ENCODE results near the gene PCNX4.
"Not testable (repeated sequence)": the region's sequence is repeated elsewhere in the genome, so short reads cannot be mapped to it uniquely, and the experiment has no call there.

The PCNX4 gene

DNA sequence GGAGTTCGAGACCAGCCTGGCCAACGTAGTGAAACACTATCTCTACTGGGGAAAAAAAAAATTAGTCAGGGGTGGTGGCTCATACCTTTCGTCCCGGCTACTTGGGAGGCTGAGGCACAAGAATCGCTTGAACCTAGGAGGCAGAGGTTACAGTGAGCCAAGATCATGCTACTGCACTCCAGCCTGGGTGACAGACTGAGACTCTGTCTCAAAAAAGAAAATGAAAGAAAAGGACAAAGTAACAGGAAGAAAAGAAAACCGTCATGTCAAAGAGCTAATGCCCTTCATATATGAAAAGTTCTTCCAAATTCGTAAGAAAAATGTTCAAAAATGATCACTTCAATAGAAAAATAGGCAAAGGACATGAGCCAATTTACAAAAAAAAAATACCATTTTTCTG, 8.1 kb downstream of the PCNX4 start:
- not testable (repeated sequence) for H3K36me3 ChIP-seq (ENCODE audit: control insufficient read depth, insufficient read depth, low read length); H3K9me3 ChIP-seq (ENCODE audit: control insufficient read depth, low read length); H3K4me1 ChIP-seq (ENCODE audit: control insufficient read depth, insufficient read depth, low read length, poor library complexity, severe bottlenecking); H3K27me3 ChIP-seq (replicated peaks; ENCODE audit: control insufficient read depth, insufficient read depth, low read length, poor library complexity, severe bottlenecking); H3K27ac ChIP-seq (ENCODE audit: insufficient read depth, low read length, poor library complexity, severe bottlenecking); DNase-seq; H3K4me3 ChIP-seq (ENCODE audit: insufficient read depth, low read depth, low read length, poor library complexity, severe bottlenecking)

DNA sequence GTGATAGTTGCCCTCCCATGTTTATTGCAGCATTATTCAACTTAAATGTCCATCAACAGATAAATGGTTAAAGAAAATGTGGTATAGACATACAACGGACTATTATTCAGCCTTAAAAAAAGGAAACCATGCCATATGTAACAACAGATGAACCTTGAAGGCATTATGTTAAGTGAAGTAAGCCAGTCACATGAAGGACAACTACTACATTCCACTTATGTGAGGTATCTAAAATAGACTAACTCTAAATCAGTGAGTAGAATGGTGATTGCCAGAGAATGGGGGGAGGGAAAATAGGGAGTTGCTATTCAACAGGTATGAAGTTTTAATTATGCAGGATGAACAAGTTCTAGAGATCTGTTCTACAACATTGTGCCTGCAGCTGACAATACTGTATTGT, 10.1 kb downstream of the PCNX4 start:
- Histone ChIP-seq H3K4me3 (ENCODE audit: insufficient read depth, low read depth, low read length, poor library complexity, severe bottlenecking) (no peak overlapping the region), H3K9me3 (ENCODE audit: control insufficient read depth, low read length) (no peaks in the 10 kb centered on the region), H3K4me1 (ENCODE audit: control insufficient read depth, insufficient read depth, low read length, poor library complexity, severe bottlenecking) (no peaks in the 10 kb centered on the region), H3K27me3 (replicated peaks; ENCODE audit: control insufficient read depth, insufficient read depth, low read length, poor library complexity, severe bottlenecking) (no peaks in the 10 kb centered on the region), H3K27ac (ENCODE audit: insufficient read depth, low read length, poor library complexity, severe bottlenecking) (no peak overlapping the region), H3K36me3 (ENCODE audit: control insufficient read depth, insufficient read depth, low read length) (no peaks in the 10 kb centered on the region)
- DNase-seq = no peak

DNA sequence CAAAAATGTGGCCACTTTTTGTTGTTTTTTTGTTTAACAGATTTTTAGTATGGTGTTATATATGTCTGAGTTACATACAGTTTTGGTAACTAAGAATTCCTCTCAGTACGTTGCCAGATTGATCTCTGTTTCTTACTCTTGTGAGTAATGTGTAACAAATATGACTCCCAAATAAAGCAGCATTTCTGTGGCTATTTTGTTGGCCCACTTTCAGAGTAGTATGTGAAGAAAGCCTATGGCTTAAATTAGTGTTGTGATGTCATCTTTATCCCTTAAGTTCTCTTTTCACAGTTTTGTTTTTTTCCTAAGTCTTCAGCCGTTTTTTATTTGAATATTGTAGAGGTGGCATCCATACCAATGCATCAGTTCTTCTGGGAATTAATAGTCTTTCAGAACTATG, 10.7 kb downstream of the PCNX4 start:
- no peak for DNase-seq
- no peak overlapping the region for H3K4me3 ChIP-seq (ENCODE audit: insufficient read depth, low read depth, low read length, poor library complexity, severe bottlenecking)
- H3K9me3 ChIP-seq (ENCODE audit: control insufficient read depth, low read length) = no peaks in the 10 kb centered on the region
- no peaks in the 10 kb centered on the region for H3K4me1 ChIP-seq (ENCODE audit: control insufficient read depth, insufficient read depth, low read length, poor library complexity, severe bottlenecking)
- H3K27me3 ChIP-seq (replicated peaks; ENCODE audit: control insufficient read depth, insufficient read depth, low read length, poor library complexity, severe bottlenecking) = no peaks in the 10 kb centered on the region
- H3K36me3 ChIP-seq (ENCODE audit: control insufficient read depth, insufficient read depth, low read length) = no peaks in the 10 kb centered on the region
- H3K27ac ChIP-seq (ENCODE audit: insufficient read depth, low read length, poor library complexity, severe bottlenecking) = no peak overlapping the region

- peaks cover 5% of the 10 kb centered on the region for H3K36me3 ChIP-seq (ENCODE audit: control insufficient read depth, insufficient read depth, low read length)
- DNase-seq = no peak
- no peaks in the 10 kb centered on the region for H3K9me3 ChIP-seq (ENCODE audit: control insufficient read depth, low read length)
- H3K27ac ChIP-seq (ENCODE audit: insufficient read depth, low read length, poor library complexity, severe bottlenecking) = no peak overlapping the region
- H3K4me1 ChIP-seq (ENCODE audit: control insufficient read depth, insufficient read depth, low read length, poor library complexity, severe bottlenecking) = no peaks in the 10 kb centered on the region
- H3K27me3 ChIP-seq (replicated peaks; ENCODE audit: control insufficient read depth, insufficient read depth, low read length, poor library complexity, severe bottlenecking) = no peaks in the 10 kb centered on the region
- no peak overlapping the region for H3K4me3 ChIP-seq (ENCODE audit: insufficient read depth, low read depth, low read length, poor library complexity, severe bottlenecking)
Measured at GRCh38 chr14:60106339-60106738, 14.6 kb downstream of the PCNX4 start.

- no peak overlapping the region for H3K27ac ChIP-seq (ENCODE audit: insufficient read depth, low read length, poor library complexity, severe bottlenecking)
- no peaks in the 10 kb centered on the region for H3K9me3 ChIP-seq (ENCODE audit: control insufficient read depth, low read length)
Measured at GRCh38 chr14:60107477-60107876, 15.8 kb downstream of the PCNX4 start.

GRCh38 chr14:60111732-60112131, 20.0 kb downstream of the PCNX4 start:
- Histone ChIP-seq H3K27me3 (replicated peaks; ENCODE audit: control insufficient read depth, insufficient read depth, low read length, poor library complexity, severe bottlenecking) (no peaks in the 10 kb centered on the region), H3K36me3 (ENCODE audit: control insufficient read depth, insufficient read depth, low read length) (peaks cover 16% of the 10 kb centered on the region), H3K9me3 (ENCODE audit: control insufficient read depth, low read length) (no peaks in the 10 kb centered on the region), H3K4me3 (ENCODE audit: insufficient read depth, low read depth, low read length, poor library complexity, severe bottlenecking) (no peak overlapping the region), H3K4me1 (ENCODE audit: control insufficient read depth, insufficient read depth, low read length, poor library complexity, severe bottlenecking) (no peaks in the 10 kb centered on the region), H3K27ac (ENCODE audit: insufficient read depth, low read length, poor library complexity, severe bottlenecking) (no peak overlapping the region)
- DNase-seq = no peak

More at GRCh38 chr14:60107477-60107876, 15.8 kb downstream of the PCNX4 start:
- peaks cover 5% of the 10 kb centered on the region for H3K36me3 ChIP-seq (ENCODE audit: control insufficient read depth, insufficient read depth, low read length)
- no peak for DNase-seq
- no peak overlapping the region for H3K4me3 ChIP-seq (ENCODE audit: insufficient read depth, low read depth, low read length, poor library complexity, severe bottlenecking)
- H3K4me1 ChIP-seq (ENCODE audit: control insufficient read depth, insufficient read depth, low read length, poor library complexity, severe bottlenecking) = no peaks in the 10 kb centered on the region
- H3K27me3 ChIP-seq (replicated peaks; ENCODE audit: control insufficient read depth, insufficient read depth, low read length, poor library complexity, severe bottlenecking) = no peaks in the 10 kb centered on the region

GRCh38 chr14:60114881-60115280, 23.2 kb downstream of the PCNX4 start:
- H3K4me3 ChIP-seq (ENCODE audit: insufficient read depth, low read depth, low read length, poor library complexity, severe bottlenecking) = no peak overlapping the region
- H3K36me3 ChIP-seq (ENCODE audit: control insufficient read depth, insufficient read depth, low read length) = peaks cover 20% of the 10 kb centered on the region
- H3K27me3 ChIP-seq (replicated peaks; ENCODE audit: control insufficient read depth, insufficient read depth, low read length, poor library complexity, severe bottlenecking) = no peaks in the 10 kb centered on the region
- no peaks in the 10 kb centered on the region for H3K4me1 ChIP-seq (ENCODE audit: control insufficient read depth, insufficient read depth, low read length, poor library complexity, severe bottlenecking)
- H3K27ac ChIP-seq (ENCODE audit: insufficient read depth, low read length, poor library complexity, severe bottlenecking) = no peak overlapping the region
- DNase-seq = no peak
- H3K9me3 ChIP-seq (ENCODE audit: control insufficient read depth, low read length) = no peaks in the 10 kb centered on the region

- no peak overlapping the region for H3K27ac ChIP-seq (ENCODE audit: insufficient read depth, low read length, poor library complexity, severe bottlenecking)
- H3K27me3 ChIP-seq (replicated peaks; ENCODE audit: control insufficient read depth, insufficient read depth, low read length, poor library complexity, severe bottlenecking) = no peaks in the 10 kb centered on the region
- H3K36me3 ChIP-seq (ENCODE audit: control insufficient read depth, insufficient read depth, low read length) = peaks cover 30% of the 10 kb centered on the region
- H3K9me3 ChIP-seq (ENCODE audit: control insufficient read depth, low read length) = no peaks in the 10 kb centered on the region
- DNase-seq = no peak
- H3K4me3 ChIP-seq (ENCODE audit: insufficient read depth, low read depth, low read length, poor library complexity, severe bottlenecking) = no peak overlapping the region
- H3K4me1 ChIP-seq (ENCODE audit: control insufficient read depth, insufficient read depth, low read length, poor library complexity, severe bottlenecking) = no peaks in the 10 kb centered on the region
Measured at GRCh38 chr14:60116181-60116580, 24.5 kb downstream of the PCNX4 start.

- no peaks in the 10 kb centered on the region for H3K9me3 ChIP-seq (ENCODE audit: control insufficient read depth, low read length)
- peaks cover 58% of the 10 kb centered on the region for H3K36me3 ChIP-seq (ENCODE audit: control insufficient read depth, insufficient read depth, low read length)
- no peaks in the 10 kb centered on the region for H3K27me3 ChIP-seq (replicated peaks; ENCODE audit: control insufficient read depth, insufficient read depth, low read length, poor library complexity, severe bottlenecking)
- no peaks in the 10 kb centered on the region for H3K4me1 ChIP-seq (ENCODE audit: control insufficient read depth, insufficient read depth, low read length, poor library complexity, severe bottlenecking)
- no peak for DNase-seq
- H3K4me3 ChIP-seq (ENCODE audit: insufficient read depth, low read depth, low read length, poor library complexity, severe bottlenecking) = no peak overlapping the region
- H3K27ac ChIP-seq (ENCODE audit: insufficient read depth, low read length, poor library complexity, severe bottlenecking) = no peak overlapping the region
Measured at GRCh38 chr14:60125918-60126317, 34.2 kb downstream of the PCNX4 start.

- Histone ChIP-seq H3K4me3 (ENCODE audit: insufficient read depth, low read depth, low read length, poor library complexity, severe bottlenecking) (no peak overlapping the region), H3K4me1 (ENCODE audit: control insufficient read depth, insufficient read depth, low read length, poor library complexity, severe bottlenecking) (no peaks in the 10 kb centered on the region), H3K36me3 (ENCODE audit: control insufficient read depth, insufficient read depth, low read length) (no peaks in the 10 kb centered on the region), H3K9me3 (ENCODE audit: control insufficient read depth, low read length) (no peaks in the 10 kb centered on the region), H3K27ac (ENCODE audit: insufficient read depth, low read length, poor library complexity, severe bottlenecking) (no peak overlapping the region), H3K27me3 (replicated peaks; ENCODE audit: control insufficient read depth, insufficient read depth, low read length, poor library complexity, severe bottlenecking) (no peaks in the 10 kb centered on the region)
- DNase-seq = no peak
Measured at GRCh38 chr14:60133487-60133886, 41.8 kb downstream of the PCNX4 start.

GRCh38 chr14:60134702-60135101, 43.0 kb downstream of the PCNX4 start:
- Histone ChIP-seq H3K4me3 (ENCODE audit: insufficient read depth, low read depth, low read length, poor library complexity, severe bottlenecking) (no peak overlapping the region), H3K27me3 (replicated peaks; ENCODE audit: control insufficient read depth, insufficient read depth, low read length, poor library complexity, severe bottlenecking) (no peaks in the 10 kb centered on the region), H3K4me1 (ENCODE audit: control insufficient read depth, insufficient read depth, low read length, poor library complexity, severe bottlenecking) (no peaks in the 10 kb centered on the region), H3K36me3 (ENCODE audit: control insufficient read depth, insufficient read depth, low read length) (no peaks in the 10 kb centered on the region), H3K9me3 (ENCODE audit: control insufficient read depth, low read length) (no peaks in the 10 kb centered on the region), H3K27ac (ENCODE audit: insufficient read depth, low read length, poor library complexity, severe bottlenecking) (no peak overlapping the region)
- no peak for DNase-seq
